GM18951 (cell line): ENCODE measurements around the gene SKA2.
"Not testable (repeated sequence)": the region's sequence is repeated elsewhere in the genome, so short reads cannot be mapped to it uniquely, and the experiment has no call there.

Source experiments
- POLR2A ChIP-seq: IDR thresholded peaks from 4 replicates; pipeline ENCODE4 v1.6.1; 2011; ENCODE audit warnings: mild to moderate bottlenecking; ENCODE audit not compliant: insufficient read length, insufficient read depth; ENCODE audit errors: extremely low read depth
- in situ Hi-C: fragments of 300-500 bp; cut with MboI; formaldehyde crosslinking; loops from one replicate; pipeline ENCODE4 v1.12.0; 2022; ENCODE audit warnings: low sequenced_read_pairs, mixed read lengths, inconsistent platforms; ENCODE audit not compliant: unreplicated experiment

The SKA2 gene

DNA sequence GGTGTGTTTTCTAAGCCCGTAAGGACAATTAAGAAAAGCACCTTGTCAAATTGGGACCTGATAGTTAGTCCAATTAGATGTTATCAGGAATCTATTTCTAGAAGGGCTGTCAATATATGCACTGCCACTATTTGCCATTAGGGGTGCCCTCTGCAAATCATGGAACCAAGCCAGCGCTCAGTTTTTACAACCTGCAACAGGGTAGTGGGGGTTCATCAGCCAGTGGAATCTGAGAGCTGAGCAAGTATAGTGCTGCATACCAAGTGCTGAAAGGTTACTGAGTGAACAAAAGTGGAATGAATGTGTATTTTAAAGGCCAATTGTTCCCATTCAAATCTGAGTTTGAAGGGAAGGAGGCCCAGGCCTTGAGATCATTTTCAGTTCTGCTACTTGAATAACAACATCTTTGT, 11.0 kb upstream of the SKA2 start:
- TF ChIP-seq POLR2A, result no peak

DNA sequence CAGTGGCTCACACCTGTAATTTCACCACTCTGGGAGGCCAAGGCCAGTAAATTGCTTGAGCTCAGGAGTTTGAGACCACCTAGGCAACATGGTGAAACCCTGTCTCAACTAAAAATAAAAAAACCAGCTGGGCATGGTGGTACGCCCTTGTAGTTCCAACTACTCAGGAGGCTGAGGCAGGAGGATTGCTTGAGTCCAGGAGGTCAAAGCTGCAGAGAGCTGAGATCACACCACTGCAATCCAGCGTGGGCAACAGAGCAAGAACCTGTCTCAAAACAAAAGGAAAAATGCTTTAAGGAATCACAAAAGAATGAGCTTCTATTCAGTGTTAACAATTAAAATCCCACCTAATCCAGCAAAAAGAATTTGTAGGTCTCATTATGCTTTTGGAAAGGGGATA, 6.5 kb upstream of the SKA2 start:
- TF ChIP-seq POLR2A, result no peak
- in situ Hi-C loops, result no loop called here

More for the DNA sequence above, 11.0 kb upstream of the SKA2 start:
- in situ Hi-C loops, result no loop called here

- in situ Hi-C loops, result no loop called here
- no peak for TF ChIP-seq POLR2A
Measured at GRCh38 chr17:59160157-59161025, 5.4 kb upstream of the SKA2 start.

DNA sequence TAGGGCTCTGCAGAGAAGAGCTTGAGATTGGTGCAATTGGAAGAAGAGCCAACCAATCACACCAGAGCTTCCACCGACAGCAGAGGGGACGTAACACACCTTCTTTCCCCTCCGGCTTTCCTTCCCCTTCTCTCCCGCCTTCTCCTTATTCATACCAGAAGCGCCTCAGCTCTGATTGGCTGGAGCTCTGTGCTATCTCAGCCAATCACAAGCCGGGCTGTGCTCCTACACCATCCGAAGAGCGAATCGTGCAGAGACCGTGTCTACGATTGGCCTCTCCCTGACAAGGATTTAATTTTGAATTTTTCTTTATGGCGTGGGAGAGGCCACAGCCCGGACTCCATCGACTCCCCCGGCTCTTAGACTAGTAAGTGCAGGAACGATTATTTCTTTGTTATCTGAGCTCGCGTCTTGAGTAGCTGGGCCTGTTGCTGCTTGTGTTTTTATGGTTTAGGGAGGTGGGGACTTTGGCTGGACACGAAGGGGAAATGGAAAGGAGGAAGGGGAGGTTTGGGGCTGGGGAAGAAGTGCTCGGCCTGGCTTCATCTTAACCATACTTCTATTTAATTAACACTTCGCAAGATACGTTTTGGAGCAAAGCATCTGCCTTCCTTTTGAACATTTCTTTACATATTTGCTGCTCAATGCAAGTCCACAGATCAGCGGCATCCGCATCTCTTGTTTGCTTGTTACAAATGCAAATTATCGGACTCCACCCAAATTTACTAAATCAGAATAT, 622 bp upstream of the SKA2 start, which contains the start of gene PRR11:
TSS of gene PRR11 (plus strand) at position 308 of the 739 bp plus-strand sequence. CDS start 14,007 bp downstream, outside the sequence.
- in situ Hi-C loops, result no loop called here
- TF ChIP-seq POLR2A, result peak; percentile 41

- no peak for TF ChIP-seq POLR2A
Measured at GRCh38 chr17:59154292-59154720, 680 bp downstream of the SKA2 start.

GRCh38 chr17:59152925-59153324, 2.1 kb downstream of the SKA2 start:
- no peak for TF ChIP-seq POLR2A
- in situ Hi-C loops, result no loop called here

More at GRCh38 chr17:59154292-59154720, 680 bp downstream of the SKA2 start:
- in situ Hi-C loops, result no loop called here

DNA sequence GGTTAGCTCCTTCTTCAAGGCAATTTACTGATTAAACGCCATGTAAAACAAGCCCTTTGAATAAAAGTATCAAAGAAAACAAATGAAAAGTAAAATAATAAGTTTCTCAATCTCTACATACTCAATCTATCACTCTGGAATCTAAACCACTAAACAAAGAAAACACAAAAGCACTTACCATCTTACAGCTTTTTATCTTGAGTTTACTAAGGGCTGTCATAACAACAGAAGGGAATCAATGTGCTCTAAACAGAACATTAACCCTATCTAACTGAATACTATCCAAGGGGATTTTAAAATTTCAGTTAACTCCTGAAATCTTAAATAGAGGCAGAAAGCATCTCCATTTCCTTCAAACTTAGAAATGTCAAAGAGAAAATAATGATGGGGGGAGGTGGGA, 3.4 kb downstream of the SKA2 start:
- in situ Hi-C loops, result no loop called here
- TF ChIP-seq POLR2A, result no peak

DNA sequence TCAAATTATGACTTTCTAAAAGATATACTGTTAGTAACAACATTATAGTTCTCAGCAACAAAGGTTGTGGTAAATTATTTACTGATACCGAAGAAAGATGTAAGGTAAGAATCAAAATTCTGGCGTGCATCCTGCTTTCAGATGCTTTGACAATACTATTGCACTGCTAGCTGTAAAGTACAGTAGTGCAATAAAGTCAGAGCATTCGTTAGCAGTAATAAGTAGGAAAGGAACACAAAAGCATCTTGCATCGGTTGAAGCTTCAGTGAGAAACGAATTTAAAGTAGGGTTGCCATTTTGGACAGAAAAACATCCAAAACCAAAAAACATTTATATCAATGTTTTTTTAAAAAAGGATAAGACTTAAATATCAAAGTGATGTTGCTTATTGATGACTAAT, 4.0 kb downstream of the SKA2 start:
- no peak for TF ChIP-seq POLR2A
- in situ Hi-C loops, result no loop called here

DNA sequence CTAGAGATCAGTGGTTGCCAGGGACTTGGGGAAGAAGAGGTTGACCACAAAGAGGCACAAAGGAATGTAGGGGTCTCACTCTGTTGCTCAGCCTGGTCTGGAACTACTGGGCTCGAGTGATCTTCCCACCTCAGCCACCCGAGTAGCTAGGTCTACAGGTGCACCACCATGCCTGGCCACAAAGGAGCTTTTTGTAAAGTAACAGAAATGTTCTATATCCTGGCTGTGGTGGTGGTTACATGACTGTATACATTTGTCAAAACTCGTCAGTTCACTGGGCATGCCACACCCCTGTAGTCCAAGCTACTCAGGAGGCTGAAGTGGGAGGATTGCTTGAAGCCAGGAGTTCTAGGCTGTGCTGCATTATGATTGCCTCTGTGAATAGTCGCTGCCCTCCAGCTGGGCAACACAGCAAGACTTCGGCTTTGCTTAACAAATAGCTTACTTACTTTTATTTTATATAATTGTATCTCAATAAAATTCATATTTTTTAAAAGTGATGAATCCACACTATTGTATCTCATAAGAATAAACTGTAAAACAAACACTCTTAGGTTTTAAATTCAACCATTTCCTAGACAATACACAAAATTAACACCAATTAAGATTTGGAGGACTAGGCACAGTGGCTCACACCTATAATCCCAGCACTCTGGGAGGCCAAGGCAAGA, 5.0 kb downstream of the SKA2 start:
- no peak for TF ChIP-seq POLR2A
- in situ Hi-C loops, result no loop called here

- in situ Hi-C loops, result no loop called here
- TF ChIP-seq POLR2A, result no peak
Measured at GRCh38 chr17:59149051-59149450, 5.9 kb downstream of the SKA2 start.

GRCh38 chr17:59145571-59146096, 9.4 kb downstream of the SKA2 start:
- TF ChIP-seq POLR2A, result no peak
- in situ Hi-C loops, result no loop called here

GRCh38 chr17:59141860-59142259, 13.1 kb downstream of the SKA2 start:
- in situ Hi-C loops, result no loop called here
- TF ChIP-seq POLR2A, result no peak

- in situ Hi-C loops, result no loop called here
- TF ChIP-seq POLR2A, result no peak
Measured at GRCh38 chr17:59139939-59140338, 15.0 kb downstream of the SKA2 start.

DNA sequence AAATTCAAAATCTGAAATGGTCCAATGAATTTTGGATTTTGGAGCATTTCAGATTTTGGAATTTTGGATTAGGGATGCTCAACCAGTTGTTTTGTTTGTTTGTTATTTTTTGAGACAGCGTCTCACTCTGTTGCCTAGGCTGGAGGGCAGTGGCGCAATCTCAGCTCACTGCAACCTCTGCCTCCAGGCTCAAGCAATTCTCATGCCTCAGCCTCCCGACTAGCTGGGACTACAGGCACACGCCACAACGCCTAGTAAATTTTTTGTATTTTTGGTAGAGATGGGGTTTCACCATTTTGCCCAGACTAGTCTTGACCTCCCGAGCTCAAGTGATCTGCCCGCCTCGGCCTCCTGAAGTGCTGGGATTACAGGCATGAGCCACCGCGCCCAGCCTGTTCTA, 16.6 kb downstream of the SKA2 start:
- in situ Hi-C loops, result not testable (repeated sequence)
